GM18520 (cell line): ENCODE data around the gene DNAH1.

Source experiments
- ATAC-seq: cut with Tn5 transposase; IDR thresholded peaks from one replicate; pipeline ENCODE4 v1.9.1; 2021; ENCODE audit not compliant: unreplicated experiment

DNAH1 gene

DNA sequence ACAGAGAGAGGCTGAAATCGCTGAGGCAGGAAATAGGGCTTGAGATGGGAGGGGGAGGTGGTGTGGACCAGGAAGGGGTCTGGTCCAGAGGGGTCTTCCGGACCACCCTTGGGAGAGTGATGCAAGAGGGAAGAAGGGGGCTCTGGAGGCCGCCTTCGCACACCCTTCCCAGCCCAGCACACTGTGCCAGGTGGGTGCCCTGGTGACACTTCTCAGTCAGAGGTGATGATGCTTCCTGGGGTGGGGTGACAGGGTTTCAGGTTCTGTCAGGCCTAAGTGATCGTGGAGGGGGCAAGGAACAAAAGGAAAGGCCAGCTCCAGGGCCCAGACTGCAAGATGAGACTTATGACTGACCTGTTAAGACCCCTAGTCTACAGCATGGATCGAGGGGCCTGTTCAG is 116.1 kb downstream of the DNAH1 start:
- no peak for ATAC-seq

DNA sequence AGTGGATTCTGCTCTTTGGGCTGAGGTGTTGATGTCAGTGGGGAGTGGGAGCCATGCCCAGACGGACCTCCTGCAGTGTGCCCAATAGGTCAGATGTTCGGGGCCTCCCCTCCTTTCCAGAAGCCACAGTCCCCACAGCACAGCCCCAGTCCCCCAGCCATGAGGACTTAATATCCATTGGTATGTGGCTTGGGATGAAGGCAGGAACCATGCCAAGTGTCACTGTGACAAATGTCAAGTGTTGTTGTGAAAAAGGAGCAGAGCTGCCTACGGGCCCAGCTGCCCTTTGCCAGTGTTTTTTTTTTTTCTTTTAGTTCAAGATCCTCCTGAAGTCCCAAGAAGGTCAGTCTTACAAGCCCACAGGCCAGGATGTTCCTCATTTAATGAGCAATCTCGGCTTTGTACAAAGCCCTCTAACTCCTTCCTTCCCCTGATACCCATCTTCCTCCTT is 116.6 kb downstream of the DNAH1 start:
- no peak for ATAC-seq

DNA sequence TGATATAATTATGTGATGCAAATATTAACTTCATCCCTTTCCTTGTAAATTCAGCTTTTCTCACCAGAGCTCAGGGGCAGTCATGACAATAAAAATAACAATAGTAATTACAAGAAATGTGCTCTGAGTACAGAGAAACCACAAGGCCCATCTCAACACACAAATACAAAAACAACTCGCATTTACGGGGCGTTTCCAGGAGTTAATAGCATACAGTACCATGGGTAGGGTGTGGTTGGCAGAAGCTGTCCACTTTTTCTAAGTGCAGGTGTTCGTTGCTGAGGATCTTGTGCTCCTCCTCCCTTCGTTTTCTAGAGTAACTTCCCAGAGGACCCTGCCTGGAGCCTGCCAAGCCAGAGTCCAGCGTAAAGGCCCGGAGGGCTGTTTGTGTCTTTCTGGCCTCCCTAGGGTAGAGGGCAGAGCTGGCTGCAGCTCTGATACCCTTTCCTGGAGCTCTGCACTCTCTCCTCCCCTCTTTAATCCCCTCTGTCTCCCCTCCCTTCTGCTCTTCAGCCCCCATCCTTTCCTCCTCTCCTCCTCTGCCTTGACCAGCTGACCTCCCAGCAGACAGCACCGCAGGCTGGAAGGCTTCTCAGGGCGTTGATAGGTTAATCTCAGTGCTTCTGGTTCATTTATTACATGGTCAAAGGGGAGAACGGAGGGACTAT is 117.3 kb downstream of the DNAH1 start:
- no peak for ATAC-seq

DNA sequence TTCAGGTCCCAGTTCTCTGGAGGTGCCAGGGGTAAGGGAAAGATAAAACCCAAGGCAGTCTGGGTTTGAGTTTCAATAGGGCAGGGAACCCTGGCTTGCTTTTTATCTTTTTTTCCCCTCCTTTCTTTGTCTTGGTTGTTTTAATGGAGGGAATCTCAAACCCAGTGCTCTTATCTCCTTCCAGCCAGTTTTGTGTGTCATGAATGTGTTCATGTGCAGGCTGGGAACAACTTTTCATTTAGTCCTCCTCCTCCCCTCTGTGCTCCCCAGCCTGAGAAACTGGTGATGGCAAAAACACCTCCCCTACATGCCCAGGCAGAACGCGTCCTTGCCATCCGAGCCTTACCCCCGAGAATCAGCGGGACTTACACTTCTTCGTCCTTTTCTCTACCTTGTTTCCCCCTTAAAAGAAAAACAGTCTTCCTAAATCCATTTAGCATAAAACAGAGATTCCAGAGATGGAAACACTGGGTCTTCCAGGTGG is 117.9 kb downstream of the DNAH1 start:
- ATAC-seq = no peak

DNA sequence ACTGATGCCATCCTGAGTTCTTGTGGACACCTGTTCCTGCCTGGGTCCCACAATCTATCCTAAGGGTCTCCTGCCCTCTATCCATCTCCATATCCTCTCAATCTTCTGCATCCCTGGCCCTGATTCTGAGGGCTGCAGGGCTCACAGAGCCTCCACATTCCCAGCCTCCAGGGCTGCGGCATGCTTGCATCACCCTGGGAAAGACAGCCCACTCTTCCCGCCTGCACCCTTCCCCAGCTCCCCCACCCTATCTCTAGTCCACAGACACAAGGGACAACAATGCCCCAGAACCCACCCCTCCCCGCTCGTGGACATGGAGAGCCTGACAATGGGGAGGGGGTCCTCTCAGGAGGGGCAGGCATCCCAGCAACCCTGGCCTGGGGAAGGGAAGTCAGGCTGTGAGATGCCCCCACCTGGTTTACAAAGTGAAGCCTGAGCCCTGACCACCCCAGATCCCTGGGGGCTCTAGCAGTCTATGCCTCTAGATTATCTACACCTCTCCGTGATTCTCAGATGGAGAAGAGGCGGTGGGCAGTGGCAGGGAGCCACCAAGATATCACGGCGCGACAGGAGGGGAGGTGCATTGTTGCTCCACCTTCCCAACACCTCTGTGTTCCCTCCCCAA is 118.5 kb downstream of the DNAH1 start:
- no peak for ATAC-seq

DNA sequence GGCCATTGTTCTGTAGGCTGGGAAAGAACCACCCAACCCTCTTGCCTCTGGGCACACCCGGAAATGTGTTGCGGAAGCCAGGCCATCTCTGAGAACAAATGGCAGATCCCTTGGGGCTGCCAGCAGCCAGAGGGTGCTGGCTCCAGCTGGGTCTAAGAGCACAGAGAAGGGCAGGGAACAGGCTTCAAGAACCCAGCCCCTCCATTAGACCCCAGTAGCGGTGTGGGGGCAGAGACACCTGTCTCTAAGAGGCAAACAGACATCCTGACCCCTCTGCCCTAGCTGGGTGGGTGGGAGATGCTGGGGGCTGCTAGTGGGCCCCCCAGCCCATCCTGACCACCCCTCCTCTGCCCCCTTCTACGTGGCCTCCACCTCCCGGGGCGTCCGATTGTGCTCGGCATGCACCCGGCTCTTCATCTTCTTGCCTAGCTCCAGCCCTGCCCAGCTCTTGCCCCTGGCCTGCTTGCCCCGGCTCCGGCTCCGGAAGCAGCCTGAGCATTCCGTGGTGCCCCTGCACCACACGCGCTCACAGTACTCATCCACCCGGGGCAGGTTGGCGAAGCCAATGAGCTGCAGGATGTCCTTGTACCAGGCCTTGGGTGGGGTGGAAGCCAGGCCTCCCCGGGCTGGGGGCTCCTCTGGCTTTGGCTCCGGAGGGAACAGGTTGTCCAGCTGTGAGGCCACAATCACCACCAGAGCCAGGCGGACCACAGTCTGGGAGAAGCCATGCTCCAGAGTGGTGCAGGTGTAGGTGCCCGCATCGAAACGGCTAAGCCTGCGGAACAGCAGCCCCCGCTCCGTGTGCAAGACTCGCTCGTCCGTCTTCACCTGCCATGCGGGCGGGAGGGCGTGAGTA is 119.4 kb downstream of the DNAH1 start:
- ATAC-seq = no peak

DNA sequence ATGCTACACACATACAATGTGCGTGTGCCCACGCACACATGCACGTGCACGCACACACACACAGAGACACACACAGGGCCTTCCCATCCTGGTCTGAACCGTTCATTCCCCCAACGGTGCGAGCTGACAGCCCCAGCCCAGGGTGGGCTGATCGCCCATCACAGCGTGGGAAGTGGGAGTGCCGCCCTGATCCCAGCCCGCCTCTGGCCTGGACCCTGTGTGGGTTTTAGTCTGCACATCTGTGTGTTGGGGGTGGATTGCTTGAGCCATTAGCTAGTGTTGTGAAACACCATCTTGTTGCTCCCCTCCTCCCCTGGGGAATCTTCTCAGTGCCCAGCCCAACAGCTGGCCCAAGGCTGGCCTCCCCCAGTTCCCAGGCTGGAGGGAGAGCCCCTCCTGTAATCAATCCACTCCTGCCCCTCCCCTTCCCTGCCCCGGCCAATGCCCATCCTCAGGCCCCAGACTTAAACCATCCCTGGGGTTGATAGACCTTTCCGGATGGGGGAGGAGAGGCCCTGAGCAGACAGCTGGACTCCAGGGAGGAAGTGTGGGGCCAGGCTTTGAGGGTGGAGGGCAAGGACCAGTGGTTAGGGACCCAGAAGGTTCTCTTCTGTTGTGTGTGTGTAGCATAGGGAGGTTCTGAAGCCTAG is 120.5 kb downstream of the DNAH1 start:
- ATAC-seq = no peak

DNA sequence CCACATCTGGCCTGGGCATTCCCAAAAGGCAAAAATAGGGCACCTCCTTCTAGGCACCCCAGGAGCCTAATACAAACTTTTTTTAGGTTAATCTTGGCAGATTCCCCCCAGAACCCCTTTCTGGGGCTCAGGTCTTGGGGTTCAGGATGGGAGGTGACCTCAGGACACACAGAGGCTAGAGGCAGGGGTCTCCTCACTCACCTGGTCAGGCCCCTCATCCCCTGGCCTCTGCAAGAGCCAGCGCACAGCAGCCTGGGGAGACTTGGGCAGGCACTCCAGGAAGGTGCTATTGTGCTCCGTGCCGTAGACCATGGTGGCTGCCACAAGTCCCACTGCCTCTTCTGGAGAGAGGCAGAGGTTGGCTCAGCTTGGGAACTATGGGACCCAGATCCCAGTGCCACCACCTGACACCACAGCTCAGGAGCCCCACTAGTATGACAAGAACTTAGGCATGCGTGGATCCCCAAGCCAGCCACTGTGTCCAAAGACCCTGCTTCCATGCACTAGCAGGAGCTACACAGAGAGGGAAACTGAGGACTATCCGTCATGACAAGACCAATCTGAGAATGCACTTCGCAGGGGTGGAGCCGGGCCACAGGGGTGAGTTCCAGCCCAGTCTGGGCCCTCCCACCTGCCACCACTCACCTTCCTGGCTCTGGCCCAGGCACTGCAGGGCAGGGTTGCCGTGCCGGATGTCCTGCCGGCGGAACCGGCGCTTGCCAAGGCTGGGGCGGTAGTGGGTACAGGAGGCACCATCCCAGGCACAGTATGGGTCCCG is 121.4 kb downstream of the DNAH1 start:
- no peak for ATAC-seq

DNA sequence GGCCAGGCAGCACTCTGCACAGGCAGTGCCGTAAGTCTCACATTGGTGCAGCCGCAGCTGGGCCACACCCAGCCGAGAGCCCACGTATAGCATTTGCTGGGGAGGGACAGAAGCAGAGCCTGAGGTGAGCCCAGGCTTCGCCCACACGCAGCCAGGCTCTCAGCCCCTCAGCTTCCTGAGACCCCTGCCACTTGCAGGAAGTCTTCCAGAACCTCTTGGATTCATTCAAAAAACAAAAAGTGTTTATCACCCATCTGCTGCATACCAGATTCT is 121.9 kb downstream of the DNAH1 start:
- ATAC-seq = no peak

DNA sequence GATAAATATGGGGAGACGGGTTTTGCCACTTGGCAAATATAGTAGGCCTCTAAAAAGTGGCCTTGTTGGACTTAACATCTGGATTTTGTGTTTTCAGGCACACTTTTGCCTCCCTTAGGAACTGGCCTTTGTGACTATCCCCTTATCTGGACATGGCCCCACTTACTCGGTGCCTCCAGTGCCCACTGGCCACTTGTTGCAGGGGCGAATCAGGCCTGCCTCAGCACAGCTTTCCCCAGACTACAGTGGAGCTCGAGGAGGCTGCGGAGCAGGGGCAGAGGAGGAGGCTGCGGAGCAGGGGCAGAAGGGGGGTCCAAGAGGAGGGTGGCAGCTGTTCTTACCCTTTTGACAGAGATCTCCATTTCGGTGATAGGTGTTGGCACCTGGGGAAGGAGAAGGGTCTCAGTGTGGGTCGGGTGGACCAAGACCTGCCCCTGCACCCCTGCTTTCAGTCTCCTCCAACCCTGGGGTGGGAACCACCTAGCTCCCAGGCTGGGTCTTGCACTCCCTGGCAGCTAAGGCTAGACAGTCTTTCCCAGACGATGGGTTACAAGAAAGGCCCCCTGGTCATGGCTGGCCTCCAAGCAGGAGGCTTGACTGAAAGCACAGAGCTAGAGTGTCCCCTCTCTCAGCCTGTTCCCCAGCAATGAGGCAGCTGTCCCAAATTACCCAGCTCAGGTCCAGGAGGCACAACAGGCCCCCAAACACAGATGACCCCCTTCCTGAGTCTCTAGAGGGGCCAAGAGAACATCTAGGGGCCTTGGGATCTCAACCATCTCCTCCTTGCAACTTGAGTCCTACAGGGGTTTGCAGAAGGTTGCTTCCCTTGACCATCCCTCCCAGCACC is 122.7 kb downstream of the DNAH1 start:
- ATAC-seq = no peak

DNA sequence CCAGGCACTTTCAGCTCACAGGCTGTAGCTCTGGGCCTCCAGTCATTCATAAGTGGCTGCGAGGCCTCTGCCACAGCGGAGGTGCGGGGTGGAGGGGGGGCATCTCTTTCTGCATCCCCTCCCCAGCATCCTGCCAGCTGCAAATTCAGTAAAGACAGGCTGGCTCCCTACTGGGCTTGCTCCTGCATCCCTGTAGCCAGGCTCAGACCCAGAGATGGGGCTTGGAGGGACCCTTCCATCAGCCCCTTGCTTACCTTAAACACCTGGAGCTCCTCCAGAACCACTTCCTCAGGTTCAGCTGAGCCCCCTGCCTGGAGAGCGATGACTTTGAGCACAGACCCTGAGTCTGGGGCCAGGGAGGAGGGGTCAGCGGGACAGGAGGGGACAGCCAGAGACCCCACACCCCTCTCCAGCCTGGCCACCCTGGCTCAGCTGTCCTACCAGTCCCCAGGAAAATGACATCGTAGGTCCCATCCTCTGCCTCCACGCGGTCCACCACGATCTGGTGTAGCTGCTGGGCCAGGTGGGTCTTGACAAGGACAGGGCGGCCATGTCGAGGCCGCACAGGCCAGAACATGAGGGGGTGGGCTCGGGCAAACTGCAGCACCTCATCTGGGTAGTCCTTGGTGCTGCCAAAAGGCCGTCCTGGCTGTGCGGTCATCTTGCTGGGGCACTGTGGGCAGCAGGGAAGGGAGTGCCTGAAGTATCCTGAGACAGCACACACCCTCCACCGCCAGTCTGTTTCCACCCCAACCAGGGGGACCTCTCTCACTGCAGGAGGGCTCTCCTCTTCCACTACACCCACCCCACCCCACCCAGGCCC is 123.5 kb downstream of the DNAH1 start:
- ATAC-seq = no peak

DNA sequence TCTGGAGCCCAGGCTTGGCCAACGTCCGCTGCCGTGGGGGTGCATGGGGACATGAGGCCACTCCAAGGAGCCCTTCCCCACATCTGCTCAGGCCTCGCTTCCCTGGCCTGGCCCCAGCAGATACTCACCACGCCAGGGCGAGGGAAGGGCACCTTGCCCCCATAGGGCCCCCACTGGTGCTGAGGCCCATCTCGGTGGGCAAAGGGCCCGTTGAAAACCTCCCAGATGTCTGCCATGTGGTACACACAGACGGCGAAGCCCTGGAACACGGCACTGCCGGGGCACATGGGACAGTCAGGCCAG is 124.1 kb downstream of the DNAH1 start:
- no peak for ATAC-seq

DNA sequence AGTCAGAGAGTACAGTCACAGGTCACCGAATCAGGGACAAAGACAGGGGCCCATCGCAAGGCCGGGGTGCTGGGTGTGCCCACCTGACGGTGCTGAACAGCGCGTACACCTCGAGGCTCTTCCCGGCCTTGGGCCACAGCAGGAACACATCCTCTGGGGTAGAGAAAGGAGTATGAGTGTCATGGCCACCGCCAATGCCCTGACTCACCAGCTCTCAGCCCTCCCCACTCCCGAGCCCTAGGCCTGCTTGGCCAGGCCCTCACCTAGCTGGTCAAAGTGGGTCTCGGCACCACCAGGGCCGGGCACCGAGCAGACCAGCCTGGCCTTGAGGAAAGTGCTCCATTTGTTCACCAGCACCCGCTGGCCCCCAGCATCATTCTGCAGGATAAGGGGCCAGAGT is 124.6 kb downstream of the DNAH1 start:
- ATAC-seq = no peak

DNA sequence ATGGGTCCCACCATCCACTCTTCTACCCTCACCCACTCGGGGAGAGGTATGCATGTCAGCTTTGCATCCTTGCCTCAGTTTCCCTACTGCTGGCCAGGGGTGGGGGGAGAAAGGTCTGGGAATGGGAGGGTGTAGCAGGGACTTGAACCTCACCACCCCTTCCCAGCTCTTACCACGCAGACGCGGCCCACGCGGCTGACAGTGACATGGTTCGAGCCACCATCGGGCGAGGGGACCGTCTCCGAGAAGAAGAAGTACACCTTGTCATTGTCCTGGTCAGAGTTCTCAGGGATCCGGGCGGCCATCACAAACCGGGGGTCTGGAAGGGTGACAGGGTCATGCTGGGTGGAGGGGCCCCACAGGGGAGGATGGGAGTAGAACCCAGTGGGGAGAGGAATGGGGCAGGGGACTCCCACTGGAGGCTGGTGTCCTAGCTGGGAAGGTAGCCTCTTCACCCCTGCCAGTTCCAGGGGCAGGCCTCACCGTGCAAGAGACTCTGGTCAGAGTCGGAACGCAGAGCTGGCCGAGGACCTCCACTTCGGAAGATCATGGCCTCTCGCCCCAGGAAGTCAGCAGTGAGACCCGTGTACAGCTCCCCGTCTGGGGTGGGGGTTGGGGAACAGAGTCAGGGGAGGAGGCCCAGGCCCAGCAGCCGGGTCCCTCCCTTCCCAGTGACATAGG is 125.1 kb downstream of the DNAH1 start:
- no peak for ATAC-seq

DNA sequence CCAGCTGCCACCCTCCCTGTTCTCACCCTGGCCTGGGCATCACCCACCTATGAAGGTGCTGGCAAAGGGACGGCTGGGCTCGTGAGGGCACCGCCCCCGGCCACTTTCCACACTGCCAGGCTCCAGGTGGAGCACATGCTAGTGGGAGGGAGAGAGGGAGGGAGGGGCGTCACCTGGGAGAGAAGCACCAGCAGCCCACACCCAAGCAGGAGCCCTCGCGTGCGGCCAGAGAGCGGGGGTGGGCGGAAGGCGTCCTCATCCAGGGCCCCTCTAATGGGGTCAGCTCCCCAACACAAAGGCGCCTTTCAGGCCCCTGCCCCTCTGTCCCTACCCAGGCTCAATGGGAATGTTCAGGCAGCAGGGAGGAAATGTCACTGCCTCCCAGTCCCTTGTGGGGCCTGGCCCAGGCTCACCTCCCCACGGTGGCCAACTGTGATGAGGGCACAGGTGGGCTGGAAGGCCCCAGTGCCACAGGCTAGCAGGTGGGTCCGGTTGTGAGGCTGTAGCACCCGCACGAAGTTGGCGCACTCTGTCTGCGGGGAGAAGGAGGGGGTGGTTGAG is 125.7 kb downstream of the DNAH1 start:
- no peak for ATAC-seq

DNA sequence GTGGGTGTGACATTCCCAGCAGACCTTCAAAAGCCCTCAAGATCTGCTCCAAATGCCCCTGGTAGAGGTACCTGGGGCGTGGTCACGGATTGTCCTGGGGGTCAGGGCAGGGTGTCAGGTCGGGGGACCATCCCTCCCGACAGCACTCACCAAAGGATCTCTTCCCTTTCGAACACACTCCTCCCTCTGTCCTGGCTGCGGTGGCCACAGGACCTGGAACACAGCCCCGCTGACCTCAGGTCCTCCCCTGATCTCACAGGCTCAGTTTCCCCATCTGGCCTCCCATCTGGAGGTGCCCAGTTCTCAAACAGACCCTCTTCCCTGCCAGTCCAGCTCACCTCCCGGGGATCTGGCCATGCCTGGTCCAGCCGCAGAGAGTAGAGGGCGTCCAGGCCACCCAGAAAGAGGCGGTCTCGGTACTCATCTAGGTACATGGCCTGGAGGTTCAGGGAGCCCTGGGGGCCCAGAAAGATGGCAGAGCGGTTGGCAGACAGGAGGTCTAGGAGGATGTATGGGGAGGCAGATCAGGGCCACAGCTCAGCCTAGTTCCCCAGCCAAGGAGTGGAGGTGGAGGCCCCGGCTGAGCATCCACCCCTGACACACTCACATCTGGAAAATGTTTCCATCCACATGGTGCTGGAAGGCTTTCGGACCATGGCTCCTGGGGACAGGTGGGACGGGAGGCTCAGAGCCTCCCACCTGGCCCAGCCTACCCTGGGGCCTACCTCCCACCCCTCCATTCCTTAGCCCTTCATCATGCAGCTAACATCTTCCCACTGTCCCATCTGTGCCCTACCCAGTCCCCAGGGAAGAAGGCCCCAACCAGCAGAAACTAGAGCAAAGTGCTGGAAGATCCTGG is 126.5 kb downstream of the DNAH1 start:
- no peak for ATAC-seq

DNA sequence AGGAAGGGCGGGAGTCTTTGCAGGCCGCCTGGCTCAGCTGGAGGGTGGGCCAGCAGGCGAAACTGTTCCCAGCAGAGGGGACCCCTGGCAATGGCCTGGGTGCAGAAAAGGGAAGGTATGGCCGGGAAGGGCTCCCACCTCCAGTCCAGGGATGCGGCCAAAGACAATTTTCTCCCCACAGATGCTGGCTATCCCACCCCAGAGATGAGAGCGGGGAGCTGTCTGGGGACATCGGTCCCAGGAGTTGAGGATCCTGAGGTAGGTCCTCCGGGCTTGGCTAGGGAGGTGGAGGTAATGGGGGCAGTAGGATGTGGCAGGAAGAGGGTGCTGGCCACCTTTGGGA is 127.1 kb downstream of the DNAH1 start:
- ATAC-seq = no peak
